ENCODE data around the gene STAG2.
A peak's percentile ranks its signal among the peaks of the same experiment; 100 is the strongest.

- TF ChIP-seq EZH2phosphoT487 (IDR thresholded peaks at IDR 0.05; ENCODE audit: unreplicated experiment) (no peak), POLR2AphosphoS5 (IDR thresholded peaks at IDR 0.05; ENCODE audit: low read depth) (no peak), EZH2 (IDR thresholded peaks at IDR 0.05; ENCODE audit: low read depth, unreplicated experiment) (no peak)
- TF ChIP-seq, protein P1, sequence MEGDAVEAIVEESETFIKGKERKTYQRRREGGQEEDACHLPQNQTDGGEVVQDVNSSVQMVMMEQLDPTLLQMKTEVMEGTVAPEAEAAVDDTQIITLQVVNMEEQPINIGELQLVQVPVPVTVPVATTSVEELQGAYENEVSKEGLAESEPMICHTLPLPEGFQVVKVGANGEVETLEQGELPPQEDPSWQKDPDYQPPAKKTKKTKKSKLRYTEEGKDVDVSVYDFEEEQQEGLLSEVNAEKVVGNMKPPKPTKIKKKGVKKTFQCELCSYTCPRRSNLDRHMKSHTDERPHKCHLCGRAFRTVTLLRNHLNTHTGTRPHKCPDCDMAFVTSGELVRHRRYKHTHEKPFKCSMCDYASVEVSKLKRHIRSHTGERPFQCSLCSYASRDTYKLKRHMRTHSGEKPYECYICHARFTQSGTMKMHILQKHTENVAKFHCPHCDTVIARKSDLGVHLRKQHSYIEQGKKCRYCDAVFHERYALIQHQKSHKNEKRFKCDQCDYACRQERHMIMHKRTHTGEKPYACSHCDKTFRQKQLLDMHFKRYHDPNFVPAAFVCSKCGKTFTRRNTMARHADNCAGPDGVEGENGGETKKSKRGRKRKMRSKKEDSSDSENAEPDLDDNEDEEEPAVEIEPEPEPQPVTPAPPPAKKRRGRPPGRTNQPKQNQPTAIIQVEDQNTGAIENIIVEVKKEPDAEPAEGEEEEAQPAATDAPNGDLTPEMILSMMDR (conservative IDR thresholded peaks at IDR 0.05; ENCODE audit: low read depth in 2 of 2): peak in 1 of 2 experiments; percentile 55; a peak in 3 of 4 replicates
- TF ChIP-seq, protein P2, sequence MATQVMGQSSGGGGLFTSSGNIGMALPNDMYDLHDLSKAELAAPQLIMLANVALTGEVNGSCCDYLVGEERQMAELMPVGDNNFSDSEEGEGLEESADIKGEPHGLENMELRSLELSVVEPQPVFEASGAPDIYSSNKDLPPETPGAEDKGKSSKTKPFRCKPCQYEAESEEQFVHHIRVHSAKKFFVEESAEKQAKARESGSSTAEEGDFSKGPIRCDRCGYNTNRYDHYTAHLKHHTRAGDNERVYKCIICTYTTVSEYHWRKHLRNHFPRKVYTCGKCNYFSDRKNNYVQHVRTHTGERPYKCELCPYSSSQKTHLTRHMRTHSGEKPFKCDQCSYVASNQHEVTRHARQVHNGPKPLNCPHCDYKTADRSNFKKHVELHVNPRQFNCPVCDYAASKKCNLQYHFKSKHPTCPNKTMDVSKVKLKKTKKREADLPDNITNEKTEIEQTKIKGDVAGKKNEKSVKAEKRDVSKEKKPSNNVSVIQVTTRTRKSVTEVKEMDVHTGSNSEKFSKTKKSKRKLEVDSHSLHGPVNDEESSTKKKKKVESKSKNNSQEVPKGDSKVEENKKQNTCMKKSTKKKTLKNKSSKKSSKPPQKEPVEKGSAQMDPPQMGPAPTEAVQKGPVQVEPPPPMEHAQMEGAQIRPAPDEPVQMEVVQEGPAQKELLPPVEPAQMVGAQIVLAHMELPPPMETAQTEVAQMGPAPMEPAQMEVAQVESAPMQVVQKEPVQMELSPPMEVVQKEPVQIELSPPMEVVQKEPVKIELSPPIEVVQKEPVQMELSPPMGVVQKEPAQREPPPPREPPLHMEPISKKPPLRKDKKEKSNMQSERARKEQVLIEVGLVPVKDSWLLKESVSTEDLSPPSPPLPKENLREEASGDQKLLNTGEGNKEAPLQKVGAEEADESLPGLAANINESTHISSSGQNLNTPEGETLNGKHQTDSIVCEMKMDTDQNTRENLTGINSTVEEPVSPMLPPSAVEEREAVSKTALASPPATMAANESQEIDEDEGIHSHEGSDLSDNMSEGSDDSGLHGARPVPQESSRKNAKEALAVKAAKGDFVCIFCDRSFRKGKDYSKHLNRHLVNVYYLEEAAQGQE (IDR thresholded peaks at IDR 0.05; ENCODE audit: unreplicated experiment): no peak
Observed at GRCh38 chrX:124098089-124098488, 136.6 kb downstream of the STAG2 start.
